ENCODE data around the gene CSF3. TPM values are rescaled to one million over a fixed set of nuclear protein-coding genes. Genes with fewer than 3 reads are reported as not detected.

CSF3 gene
- total RNA-seq, 1 experiment from 2014 or later = 0.38 TPM

GRCh38 chr17:39979893-39980350, 35.3 kb upstream of the CSF3 start:
- Mint-ChIP-seq H3K27me3 (ENCODE audit: unreplicated experiment) (peaks cover 50% of the 10 kb centered on the region), H3K9me3 (ENCODE audit: low read depth, unreplicated experiment) (no peaks in the 10 kb centered on the region), H3K27ac (ENCODE audit: unreplicated experiment) (peak overlapping the region; percentile 81), H3K4me3 (ENCODE audit: low read depth, unreplicated experiment) (peak overlapping the region; percentile 77), H3K4me1 (ENCODE audit: low read depth, unreplicated experiment) (peaks cover 26% of the 10 kb centered on the region), H3K36me3 (ENCODE audit: insufficient read depth, unreplicated experiment) (peaks cover 55% of the 10 kb centered on the region)
- CTCF ChIA-PET = interaction anchor here (0.6 to 109.6 kb wide), 98 partner anchors 21 to 1000 kb away, joined by 3 to 8195 read pairs (median 8); partner anchors contain the start of genes CASC3, CSF3, ERBB2 and GRB7
- no TSS peak for BruUV-seq (replicated peaks)
- no peak for TF ChIP-seq CTCF (IDR thresholded peaks at IDR 0.05; ENCODE audit: unreplicated experiment)
- intact Hi-C loops (cut with micrococcal nuclease; ENCODE audit: unreplicated experiment) = loop anchor here (1.0 to 5.0 kb wide), 26 partner anchors 21 to 452 kb away; partner anchors contain the start of gene MIEN1
- peak; percentile 99 for DNase-seq

- intact Hi-C loops (cut with micrococcal nuclease; ENCODE audit: unreplicated experiment) = loop anchor here (1.0 to 5.0 kb wide), 27 partner anchors 10 to 452 kb away; partner anchors contain the start of gene MIEN1
- Mint-ChIP-seq H3K36me3 (ENCODE audit: insufficient read depth, unreplicated experiment) (peaks cover 62% of the 10 kb centered on the region), H3K9me3 (ENCODE audit: low read depth, unreplicated experiment) (no peaks in the 10 kb centered on the region), H3K27ac (ENCODE audit: unreplicated experiment) (peak within 1 kb of the TSS; percentile 81), H3K4me1 (ENCODE audit: low read depth, unreplicated experiment) (peaks cover 26% of the 10 kb centered on the region), H3K4me3 (ENCODE audit: low read depth, unreplicated experiment) (peak within 1 kb of the TSS; percentile 77), H3K27me3 (ENCODE audit: unreplicated experiment) (peaks cover 43% of the 10 kb centered on the region)
- DNase-seq = peak; percentile 100
- TSS peak; percentile 67 for BruUV-seq (replicated peaks)
- CTCF ChIA-PET = interaction anchor here (0.5 to 109.6 kb wide), 116 partner anchors 21 to 1001 kb away, joined by 3 to 8195 read pairs (median 6); partner anchors contain the start of genes CASC3, CSF3, ERBB2 and GRB7
- no peak for TF ChIP-seq CTCF (IDR thresholded peaks at IDR 0.05; ENCODE audit: unreplicated experiment)
These were observed 34.7 kb upstream of the CSF3 start, which contains the start of gene PSMD3 for GRCh38 chr17:39980351-39981206. TSS of gene PSMD3 (plus strand) at chr17:39980807. CDS start at chr17:39980971, 164 bp downstream.

- TSS peak; percentile 61 for BruUV-seq (replicated peaks)
- H3K36me3 Mint-ChIP-seq (ENCODE audit: insufficient read depth, unreplicated experiment) = peaks cover 69% of the 10 kb centered on the region
- peaks cover 26% of the 10 kb centered on the region for H3K4me1 Mint-ChIP-seq (ENCODE audit: low read depth, unreplicated experiment)
- CTCF ChIA-PET = interaction anchor here (0.5 to 109.6 kb wide), 111 partner anchors 21 to 922 kb away, joined by 3 to 8195 read pairs (median 7); partner anchors contain the start of genes CASC3, CSF3, ERBB2 and GRB7
- H3K9me3 Mint-ChIP-seq (ENCODE audit: low read depth, unreplicated experiment) = no peaks in the 10 kb centered on the region
- H3K27me3 Mint-ChIP-seq (ENCODE audit: unreplicated experiment) = peaks cover 36% of the 10 kb centered on the region
- H3K27ac Mint-ChIP-seq (ENCODE audit: unreplicated experiment) = peak overlapping the region; percentile 81
- H3K4me3 Mint-ChIP-seq (ENCODE audit: low read depth, unreplicated experiment) = peak overlapping the region; percentile 77
- TF ChIP-seq CTCF (IDR thresholded peaks at IDR 0.05; ENCODE audit: unreplicated experiment) = no peak
- no peak for DNase-seq
- intact Hi-C loops (cut with micrococcal nuclease; ENCODE audit: unreplicated experiment) = loop anchor here (1.0 to 5.0 kb wide), 5 partner anchors 11 to 451 kb away; no protein-coding TSS in a partner anchor
These were observed 34.0 kb upstream of the CSF3 start for GRCh38 chr17:39981207-39981741.

- H3K36me3 Mint-ChIP-seq (ENCODE audit: insufficient read depth, unreplicated experiment) = peaks cover 75% of the 10 kb centered on the region
- peak overlapping the region; percentile 77 for H3K4me3 Mint-ChIP-seq (ENCODE audit: low read depth, unreplicated experiment)
- intact Hi-C loops (cut with micrococcal nuclease; ENCODE audit: unreplicated experiment) = loop anchor here (1.0 to 5.0 kb wide), 5 partner anchors 12 to 450 kb away; no protein-coding TSS in a partner anchor
- H3K4me1 Mint-ChIP-seq (ENCODE audit: low read depth, unreplicated experiment) = peaks cover 26% of the 10 kb centered on the region
- no peak for DNase-seq
- H3K9me3 Mint-ChIP-seq (ENCODE audit: low read depth, unreplicated experiment) = no peaks in the 10 kb centered on the region
- no TSS peak for BruUV-seq (replicated peaks)
- H3K27me3 Mint-ChIP-seq (ENCODE audit: unreplicated experiment) = peaks cover 30% of the 10 kb centered on the region
- no peak for TF ChIP-seq CTCF (IDR thresholded peaks at IDR 0.05; ENCODE audit: unreplicated experiment)
- peak overlapping the region; percentile 81 for H3K27ac Mint-ChIP-seq (ENCODE audit: unreplicated experiment)
- CTCF ChIA-PET = interaction anchor here (0.6 to 109.6 kb wide), 40 partner anchors 20 to 518 kb away, joined by 3 to 8195 read pairs (median 22); partner anchors contain the start of genes CASC3, CSF3, ERBB2 and GRB7
These were observed 33.4 kb upstream of the CSF3 start for GRCh38 chr17:39981766-39982375.

All from Calu3 (cell line).